Frontal cortex (tissue), 4 donors: ENCODE results near the gene EFR3B. TPM values are rescaled to one million over a fixed set of nuclear protein-coding genes. Genes with fewer than 3 reads are reported as not detected.
A peak's percentile ranks its signal among the peaks of the same experiment; 100 is the strongest.
"Not testable (repeated sequence)": the region's sequence is repeated elsewhere in the genome, so short reads cannot be mapped to it uniquely, and the experiment has no call there.

Source experiments
- DNase-seq, 2 donors: peaks; one replicate each; pipeline ENCODE4 v3.0.0; 2012; ENCODE audit warnings: low spot score in 2 of 2
- FAIRE-seq: peaks from 2 replicates; lab custom pipeline; 2012; peaks lifted over from hg19 to GRCh38; lab: Jason Lieb, UNC
- total RNA-seq: library from RNA; depleted of rRNA; stranded (reverse); fragments of >200 nt; gene quantifications from one replicate; pipeline ENCODE4 v1.2.3, GENCODE V29; 2014
- donor health status: control.
- donor health status: control.
- donor health status: control.

Gene EFR3B, protein sequence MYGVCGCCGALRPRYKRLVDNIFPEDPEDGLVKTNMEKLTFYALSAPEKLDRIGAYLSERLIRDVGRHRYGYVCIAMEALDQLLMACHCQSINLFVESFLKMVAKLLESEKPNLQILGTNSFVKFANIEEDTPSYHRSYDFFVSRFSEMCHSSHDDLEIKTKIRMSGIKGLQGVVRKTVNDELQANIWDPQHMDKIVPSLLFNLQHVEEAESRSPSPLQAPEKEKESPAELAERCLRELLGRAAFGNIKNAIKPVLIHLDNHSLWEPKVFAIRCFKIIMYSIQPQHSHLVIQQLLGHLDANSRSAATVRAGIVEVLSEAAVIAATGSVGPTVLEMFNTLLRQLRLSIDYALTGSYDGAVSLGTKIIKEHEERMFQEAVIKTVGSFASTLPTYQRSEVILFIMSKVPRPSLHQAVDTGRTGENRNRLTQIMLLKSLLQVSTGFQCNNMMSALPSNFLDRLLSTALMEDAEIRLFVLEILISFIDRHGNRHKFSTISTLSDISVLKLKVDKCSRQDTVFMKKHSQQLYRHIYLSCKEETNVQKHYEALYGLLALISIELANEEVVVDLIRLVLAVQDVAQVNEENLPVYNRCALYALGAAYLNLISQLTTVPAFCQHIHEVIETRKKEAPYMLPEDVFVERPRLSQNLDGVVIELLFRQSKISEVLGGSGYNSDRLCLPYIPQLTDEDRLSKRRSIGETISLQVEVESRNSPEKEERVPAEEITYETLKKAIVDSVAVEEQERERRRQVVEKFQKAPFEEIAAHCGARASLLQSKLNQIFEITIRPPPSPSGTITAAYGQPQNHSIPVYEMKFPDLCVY
- total RNA-seq: 42.0 TPM

DNA sequence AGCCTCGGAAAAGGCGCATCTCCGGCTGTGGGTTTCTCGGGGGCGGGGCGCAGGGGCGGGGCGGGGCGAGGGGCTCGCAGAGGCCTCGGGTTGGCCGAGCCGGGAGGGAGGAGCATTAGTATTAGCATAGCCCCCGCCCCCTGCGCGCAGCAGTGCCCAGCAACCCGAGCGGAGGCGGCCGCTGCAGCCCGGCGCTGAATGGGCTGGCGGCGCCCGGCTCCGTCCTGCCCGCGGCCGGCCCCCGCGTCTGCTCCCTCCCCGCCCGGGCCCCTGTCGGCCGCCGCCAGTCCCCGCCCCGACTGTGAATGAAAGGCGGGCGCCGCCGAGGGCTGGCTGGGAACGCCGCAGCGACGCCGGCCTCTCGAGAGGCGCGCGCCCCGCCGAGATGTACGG lies at the start of gene EFR3B:
TSS of gene EFR3B (plus strand) at position 149 of the 393 bp plus-strand sequence. CDS start at position 386, 237 bp downstream.
- DNase-seq (peak; percentile 96 to 97), FAIRE-seq (no peak)

DNA sequence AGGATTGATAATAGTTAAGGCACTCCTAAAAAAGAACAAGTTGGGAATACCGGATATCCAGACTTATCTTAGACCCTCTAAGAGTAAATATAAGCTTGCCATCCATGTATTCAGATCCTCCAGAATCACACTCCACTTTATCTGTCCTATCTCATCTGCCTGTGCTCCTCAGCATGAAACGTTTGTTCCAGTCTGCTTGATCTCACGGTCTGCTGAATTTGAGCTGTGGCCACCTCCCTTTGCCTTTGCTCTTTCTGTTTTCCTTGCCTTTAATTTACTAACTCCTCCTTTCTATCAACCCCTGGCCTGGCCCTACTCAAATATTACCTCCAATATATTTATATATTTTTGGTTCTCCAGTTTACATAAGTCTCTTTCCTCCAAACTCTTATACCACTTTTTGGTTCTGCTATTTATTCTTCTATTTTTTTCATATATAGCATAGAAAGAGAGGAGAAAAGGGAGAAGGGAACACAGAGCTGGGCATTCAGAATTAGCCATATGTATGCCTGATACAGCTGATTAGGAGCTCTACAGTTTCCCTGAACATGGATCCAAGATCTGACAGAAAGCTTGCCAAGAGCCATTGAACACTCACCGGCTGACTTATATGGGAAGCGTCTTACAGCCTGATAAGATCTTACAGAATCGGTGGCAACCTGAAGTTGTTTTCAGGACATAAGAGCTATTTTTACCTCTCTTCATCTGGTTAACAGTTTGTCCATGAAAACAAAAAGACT lies 48.3 kb upstream of the EFR3B start:
- no peak for DNase-seq
- FAIRE-seq: no peak

DNA sequence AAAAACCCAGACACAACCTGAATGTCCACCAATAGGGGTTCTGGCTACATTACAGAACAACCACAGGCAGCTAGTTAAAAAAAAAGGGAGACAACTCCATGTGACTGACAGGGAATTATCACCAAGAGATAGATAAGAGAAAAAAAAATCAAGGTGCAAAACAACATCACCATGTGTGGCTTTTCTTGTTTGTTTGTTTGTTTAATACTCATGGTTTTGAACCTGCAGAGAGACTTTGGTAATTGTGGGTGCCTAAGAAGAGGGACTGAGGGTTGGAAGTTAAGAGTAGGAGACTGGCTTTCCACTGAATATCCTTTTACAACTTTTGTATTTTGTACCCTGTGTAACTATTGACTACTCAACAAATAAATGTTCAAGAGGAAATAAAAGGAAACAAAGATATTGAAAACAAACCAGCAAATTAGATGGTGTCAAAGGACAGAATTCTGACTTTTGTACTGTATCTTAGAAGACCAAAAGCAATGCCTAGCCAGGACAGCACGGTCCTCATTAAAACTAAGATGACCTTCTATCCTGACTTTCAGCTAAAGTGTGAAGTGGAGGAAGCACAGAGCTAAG lies 47.6 kb upstream of the EFR3B start:
- FAIRE-seq (no peak), DNase-seq (no peak)

DNA sequence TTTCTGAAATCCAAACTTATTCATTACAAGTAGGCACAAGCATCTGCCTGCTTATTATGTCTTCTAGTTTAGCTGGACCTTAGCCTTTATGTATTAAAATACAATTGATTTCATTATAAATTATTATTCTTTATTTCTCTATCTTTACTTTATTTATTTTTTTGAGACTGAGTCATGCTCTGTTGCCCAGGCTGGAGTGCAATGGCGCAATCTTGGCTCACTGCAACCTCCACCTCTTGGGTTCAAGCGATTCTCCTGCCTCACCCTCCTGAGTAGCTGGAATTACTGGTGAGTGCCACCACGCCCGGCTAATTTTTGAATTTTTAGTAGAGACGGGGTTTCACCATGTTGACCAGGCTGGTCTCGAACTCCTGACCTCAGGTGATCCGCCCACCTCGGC lies 42.8 kb upstream of the EFR3B start:
- DNase-seq, FAIRE-seq: not testable (repeated sequence)

DNA sequence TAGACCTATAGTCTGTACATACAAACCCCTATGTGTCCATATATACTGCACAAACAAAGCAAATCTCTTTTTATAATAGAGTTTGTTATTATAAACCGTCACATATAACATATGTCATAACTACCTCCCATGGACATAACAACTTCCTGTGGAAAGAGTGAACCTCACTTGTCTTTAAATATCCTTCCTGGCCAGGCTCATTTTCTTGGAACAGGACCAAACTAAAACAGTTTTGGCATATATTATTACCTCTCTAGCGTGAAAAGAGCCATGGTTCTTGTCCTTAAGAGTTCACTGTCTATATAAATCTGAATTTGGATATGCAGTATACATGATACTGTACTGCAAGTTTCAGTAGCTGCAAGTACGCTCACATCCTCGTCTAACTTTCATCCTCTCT lies 41.8 kb upstream of the EFR3B start:
- no peak for FAIRE-seq
- DNase-seq: no peak

DNA sequence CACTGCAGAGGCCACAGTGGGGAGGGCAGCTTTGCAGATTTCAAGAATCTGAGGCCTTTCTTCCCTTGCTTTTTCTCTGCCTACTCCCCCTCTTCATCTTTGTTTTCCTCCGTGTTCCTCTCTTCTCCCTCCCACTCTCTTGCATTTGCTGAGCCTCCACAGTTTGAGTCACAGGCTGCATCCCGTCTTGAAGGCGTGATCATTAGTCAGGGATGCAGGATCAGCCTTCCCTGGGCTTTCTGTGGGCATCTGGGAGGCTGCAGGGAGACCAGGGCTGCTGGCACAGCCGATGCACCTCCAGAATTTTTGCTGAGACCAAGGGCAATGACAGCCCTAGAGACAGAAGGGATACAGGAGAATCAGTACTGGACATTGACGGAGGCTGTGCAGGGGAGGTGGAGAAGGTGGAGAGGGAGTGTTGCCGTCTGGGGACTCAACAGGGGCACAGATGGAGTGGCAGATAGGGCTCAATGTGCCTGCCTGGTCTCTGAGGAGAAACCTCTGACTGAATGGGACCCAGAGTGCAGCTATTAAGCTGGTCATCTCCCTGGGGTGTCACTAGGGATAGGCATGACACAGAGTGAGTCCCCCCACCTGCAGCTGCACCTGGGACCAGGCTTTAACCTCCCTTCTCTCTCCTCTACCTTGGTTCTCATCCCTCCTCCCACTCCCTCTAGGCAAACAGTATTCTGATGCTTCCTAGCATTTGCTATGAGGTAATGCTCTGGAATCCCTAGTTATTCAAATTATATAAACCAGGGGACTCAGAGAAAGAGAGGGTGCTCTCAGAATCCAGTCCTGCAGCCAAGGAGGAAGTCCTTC lies 41.2 kb upstream of the EFR3B start:
- no peak for DNase-seq
- FAIRE-seq: no peak

DNA sequence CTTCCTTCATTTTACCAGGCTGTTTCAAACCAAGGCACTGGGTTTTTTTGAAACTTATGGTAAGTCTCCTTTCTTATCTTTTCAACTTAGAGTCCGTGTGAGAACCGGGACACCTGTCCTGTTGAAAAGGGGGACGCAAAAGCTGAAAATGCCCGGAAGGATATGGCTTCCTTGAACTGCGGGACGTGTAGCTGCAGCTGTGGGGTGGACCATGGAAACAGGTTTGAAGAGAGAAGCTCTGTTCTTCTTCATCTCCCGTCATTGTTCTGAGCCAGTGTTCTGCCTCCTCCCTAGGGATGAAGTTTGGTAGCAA lies 40.6 kb upstream of the EFR3B start:
- DNase-seq (no peak), FAIRE-seq (no peak)

DNA sequence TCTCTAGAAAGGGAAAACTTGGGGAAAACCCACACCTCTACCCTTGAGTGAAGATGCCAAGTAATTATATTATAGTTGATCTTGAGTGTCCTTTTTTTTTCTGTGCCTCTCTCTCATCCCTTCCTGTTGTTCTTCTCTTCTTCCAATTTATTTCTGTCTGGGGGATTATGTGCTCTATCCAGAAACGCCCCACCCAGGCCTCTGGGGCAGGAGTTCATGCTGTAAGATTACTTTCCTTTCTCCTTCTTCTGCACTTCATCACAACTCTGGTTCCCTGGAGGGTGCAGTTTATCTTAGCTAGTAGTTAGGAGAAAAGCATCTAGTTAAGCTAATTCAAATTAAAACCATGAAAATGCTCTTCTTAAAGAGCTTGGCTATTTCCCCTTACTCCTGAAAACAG lies 39.8 kb upstream of the EFR3B start:
- DNase-seq: no peak
- no peak for FAIRE-seq

DNA sequence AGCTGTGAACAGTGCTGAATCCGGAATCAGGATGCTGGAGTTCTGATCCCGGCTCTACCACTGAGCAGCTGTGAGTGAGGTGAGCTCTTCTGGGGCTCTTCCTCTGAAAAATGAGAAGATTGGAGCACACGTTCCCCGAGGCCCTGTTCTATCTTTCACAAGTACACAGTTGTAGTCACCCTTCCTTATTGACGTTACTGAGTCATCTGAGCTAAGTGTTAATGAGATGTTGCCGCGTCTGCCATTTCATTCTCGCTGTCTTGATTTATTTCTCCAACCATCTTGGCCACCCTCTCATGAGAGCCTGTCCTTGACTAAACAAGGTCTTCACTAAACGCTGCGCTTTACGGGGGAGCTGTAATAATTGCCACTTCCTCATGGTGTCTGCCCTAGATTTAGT lies 31.9 kb upstream of the EFR3B start:
- no peak for DNase-seq
- no peak for FAIRE-seq

DNA sequence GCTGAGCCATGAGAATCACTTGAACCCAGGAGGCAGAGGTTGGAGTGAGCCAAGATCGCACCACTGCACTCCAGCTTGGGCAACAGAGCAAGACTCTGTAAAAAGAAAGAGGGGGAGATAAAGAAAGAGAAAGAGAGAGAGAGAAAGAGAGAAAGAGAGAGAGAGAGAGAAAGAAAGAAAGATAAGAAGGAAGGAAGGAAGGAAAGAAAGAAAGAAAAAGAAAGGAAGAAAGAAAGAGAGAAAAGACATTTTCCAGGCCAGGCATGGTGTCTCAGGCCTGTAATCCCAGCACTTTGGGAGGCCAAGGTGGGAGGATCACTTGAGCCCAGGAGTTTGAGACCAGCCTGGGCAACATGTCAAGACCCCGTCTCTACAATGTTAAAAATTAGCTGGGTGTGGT lies 30.5 kb upstream of the EFR3B start:
- not testable (repeated sequence) for FAIRE-seq, DNase-seq

DNA sequence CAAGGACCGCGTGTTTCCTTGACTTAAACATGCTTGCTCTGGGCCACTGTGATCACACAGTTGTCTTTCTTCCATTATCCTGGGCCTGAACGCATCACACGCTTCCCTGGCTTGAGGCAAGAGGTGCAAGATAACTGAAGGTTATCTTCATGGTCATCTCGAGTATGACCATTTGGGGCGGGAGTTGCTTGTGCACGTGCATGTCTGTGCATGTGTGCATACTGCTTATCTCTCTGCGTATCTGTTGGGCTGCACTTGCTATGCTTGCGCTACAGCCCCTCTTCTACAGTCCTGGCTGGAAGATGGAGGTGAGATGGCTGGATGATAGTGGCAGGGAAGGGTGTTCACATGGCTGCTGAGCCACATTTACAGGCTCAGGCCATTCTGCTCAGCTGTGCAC lies 27.2 kb upstream of the EFR3B start:
- DNase-seq: no peak
- no peak for FAIRE-seq

DNA sequence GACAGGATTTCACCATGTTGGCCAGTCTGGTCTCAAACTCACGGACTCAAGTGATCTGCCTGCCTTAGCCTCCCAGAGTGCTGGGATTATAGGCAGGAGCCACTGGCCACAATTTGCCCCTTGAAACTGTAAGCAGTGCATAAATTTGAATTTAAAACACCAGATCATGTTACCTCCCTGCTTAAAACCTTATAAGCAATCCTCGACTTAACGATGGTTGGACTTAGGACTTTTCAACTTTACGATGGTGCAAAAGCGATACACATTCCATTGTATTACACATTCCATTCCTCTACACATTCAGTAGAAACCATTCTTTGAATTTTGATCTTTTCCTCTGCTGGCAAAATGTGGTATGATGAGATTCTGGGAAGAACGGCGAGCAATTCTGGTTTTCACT lies 23.2 kb upstream of the EFR3B start:
- DNase-seq (no peak), FAIRE-seq (no peak)

DNA sequence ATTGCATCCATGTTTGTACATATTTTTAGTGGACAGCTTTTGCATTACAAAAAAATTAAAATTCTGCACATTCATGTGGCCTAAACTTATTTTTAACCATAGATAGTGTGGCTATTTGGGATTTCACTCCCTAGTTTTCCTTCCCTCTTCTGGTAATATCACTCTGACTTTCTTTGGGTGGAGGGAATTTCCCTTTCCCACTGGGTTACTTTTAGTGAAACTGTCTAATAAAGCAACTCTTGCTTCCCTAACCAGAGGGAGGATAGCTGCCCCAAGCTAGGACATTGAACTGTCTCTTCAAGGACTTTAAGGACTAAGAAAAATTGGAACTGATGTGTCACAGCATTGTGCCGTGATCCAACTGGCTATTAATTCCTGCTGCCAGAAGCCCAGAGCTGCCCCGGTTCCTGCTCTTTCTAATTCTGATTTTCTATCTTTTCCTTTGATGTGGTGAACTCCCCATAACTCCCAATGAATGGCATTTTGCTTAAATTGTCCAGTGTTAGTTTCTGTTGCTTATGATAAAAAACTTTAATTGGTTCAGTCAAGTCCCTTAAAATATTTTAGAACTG lies 20.0 kb upstream of the EFR3B start:
- FAIRE-seq: no peak
- no peak for DNase-seq

DNA sequence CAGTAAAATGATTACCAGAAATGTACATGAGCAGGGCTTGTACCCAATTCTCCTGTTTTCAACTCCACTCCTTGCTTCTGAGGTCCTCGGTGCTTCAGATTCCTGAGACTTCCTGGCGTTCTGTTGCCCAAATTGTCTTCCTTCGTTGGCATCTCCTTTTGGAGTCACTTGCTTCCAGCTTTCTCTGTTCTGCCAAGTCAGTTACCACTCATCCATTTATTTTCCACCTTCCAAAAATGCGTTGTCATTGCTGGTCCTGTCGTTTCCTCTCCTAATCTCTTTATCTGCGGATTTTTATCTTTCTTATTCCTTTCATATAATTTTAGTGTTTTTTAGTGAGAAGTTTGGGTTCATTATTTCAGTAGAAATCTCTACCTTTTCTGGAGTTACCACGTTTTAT lies 18.5 kb upstream of the EFR3B start:
- no peak for FAIRE-seq
- DNase-seq: no peak

DNA sequence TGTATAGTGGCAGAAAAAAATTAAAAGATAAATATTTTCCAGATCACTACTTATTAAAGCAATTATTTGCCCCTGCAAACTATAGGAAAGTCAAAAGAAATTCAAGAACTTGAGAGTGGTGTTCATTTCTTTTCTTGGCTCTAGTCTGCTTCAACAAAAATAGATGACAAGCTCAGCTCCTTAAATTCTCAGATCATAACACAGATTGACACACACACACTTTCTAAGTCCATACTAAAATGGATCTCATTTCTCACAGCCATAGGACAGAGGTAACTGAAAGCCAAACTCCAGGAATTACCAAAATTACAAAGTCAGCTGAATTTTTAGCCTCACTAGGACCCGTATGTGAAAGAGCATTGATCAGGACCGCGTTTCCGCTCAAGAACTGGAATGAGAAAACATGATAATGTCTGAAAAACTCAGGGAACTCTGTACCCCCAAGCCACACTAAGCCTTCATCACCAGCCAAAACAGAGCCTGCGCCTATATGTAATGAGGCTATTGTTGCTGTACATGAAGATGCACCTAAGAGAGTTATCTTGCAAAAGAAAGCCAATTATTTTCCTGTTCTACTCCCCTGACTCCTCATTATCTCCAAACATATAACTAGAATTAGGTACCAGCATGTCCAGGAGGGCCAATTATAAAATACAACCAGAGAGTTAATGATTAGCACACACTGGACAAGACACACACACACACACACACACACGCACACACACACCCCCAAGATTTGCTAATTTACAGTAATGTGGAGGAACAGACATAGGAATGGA lies 16.5 kb upstream of the EFR3B start:
- no peak for DNase-seq
- no peak for FAIRE-seq

DNA sequence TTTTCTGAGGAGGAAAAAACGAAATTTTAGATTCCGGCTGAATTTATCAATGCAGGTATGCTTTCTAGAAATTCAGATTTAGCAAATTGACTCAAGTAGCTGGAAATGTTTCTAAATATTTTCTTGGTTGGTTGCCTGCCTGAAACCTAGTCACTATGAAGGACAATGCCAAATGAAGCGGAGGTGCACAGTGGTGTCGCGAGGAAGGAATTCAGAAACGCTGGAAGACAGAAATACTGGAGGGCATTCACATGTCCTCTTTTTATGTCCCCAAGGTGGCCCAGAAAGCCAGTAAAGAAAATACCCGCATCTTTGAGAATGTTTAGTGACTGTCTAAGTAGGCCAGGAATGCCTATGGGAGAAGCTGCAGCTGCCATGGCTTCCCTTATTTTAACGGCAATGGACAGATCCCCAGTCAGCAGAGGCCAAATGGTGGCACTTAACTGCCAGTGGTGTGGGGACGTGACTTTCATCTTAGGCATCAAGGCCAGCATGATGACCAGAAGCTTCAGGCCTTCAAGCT lies 15.8 kb upstream of the EFR3B start:
- no peak for DNase-seq
- FAIRE-seq: no peak

DNA sequence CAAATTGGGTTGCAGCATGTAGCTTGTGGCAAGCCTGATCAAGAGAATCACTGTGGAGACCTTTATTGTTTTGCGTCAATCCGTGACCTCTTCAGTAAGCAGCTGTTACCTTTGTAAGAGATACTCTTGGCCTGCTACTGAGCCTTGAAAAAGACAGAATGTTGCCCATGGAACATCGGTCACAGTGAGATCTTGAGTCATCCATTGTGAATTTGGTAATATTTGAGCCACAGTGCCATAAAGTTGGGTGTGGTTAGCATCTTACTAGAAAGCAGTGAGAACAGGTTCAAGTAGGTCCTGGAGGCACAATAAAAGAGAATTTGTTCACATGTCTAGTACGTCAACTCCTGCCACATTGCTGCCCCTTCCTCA lies 12.7 kb upstream of the EFR3B start:
- FAIRE-seq: no peak

DNA sequence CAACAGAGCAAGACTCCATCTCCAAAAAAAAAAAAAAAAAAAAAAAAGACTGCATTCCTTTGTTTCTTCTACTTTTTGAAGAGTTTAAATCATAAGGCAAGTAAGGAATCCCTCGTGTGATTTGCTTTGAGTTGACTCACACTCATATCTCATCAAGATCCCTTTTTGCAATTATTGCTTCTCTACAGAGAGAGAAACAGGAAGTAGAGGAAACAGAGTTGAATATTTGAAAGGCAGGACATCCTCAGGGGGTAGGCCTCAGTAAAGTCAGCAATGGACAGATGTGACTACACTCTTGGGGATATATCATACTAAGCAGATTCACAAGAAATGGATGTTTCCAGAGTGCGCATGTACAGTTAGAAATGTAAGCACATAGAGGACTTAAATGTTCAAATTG lies 11.2 kb upstream of the EFR3B start:
- no peak for DNase-seq
- FAIRE-seq: no peak

More for the DNA sequence above, 12.7 kb upstream of the EFR3B start:
- no peak for DNase-seq
